B cell (primary cell): Measurements from ENCODE around the gene RBM6.

Source experiments
- CTCF ChIP-seq: fragments of 200-600 bp; IDR thresholded peaks from one replicate; pipeline ENCODE4 v1.8.0; 2022; ENCODE audit warnings: antibody characterized with exemption, mild to moderate bottlenecking
- EZH2 ChIP-seq: IDR thresholded peaks from 2 replicates; pipeline ENCODE4 v1.6.1; 2012; ENCODE audit warnings: borderline replicate concordance, low read depth, mild to moderate bottlenecking, moderate library complexity, low read length; ENCODE audit not compliant: insufficient read depth, poor library complexity, severe bottlenecking

- no peak for TF ChIP-seq CTCF
- TF ChIP-seq EZH2 = no peak
Measured at GRCh38 chr3:49910409-49911123, 29.4 kb upstream of the RBM6 start.
